K562 (cell line): Measurements from ENCODE around the gene PAQR7. TPM values are rescaled to one million over a fixed set of nuclear protein-coding genes. Genes with fewer than 3 reads are reported as not detected.

ENCODE experiments used
- COPS2 ChIP-seq: fragments of 450-650 bp; conservative IDR thresholded peaks from 2 replicates; pipeline ENCODE4 v1.6.1; 2016; ENCODE audit warnings: mild to moderate bottlenecking, moderate library complexity
- FOXK2 ChIP-seq, 2 experiments: fragments of 450-650 bp; IDR thresholded peaks in 1 of 2; conservative IDR thresholded peaks in 1 of 2; 2 replicates each; pipeline ENCODE4 v1.6.1; 2016; ENCODE audit warnings: low read depth in 2 of 2, mild to moderate bottlenecking in 1 of 2
- HCFC1 ChIP-seq: IDR thresholded peaks from 2 replicates; pipeline ENCODE4 v1.6.1; 2012; ENCODE audit warnings: low read depth, low read length, improper control_type of control experiment
- NONO ChIP-seq, 2 experiments: fragments of 200-400 bp in 1 of 2; fragments of 450-650 bp in 1 of 2; formaldehyde crosslinking in 1 of 2; IDR thresholded peaks; 2 replicates each; pipeline ENCODE4 v1.6.1; 2017; ENCODE audit warnings: low read depth in 2 of 2, mild to moderate bottlenecking in 2 of 2, moderate library complexity in 2 of 2, low read length in 1 of 2
- SRSF7 ChIP-seq: fragments of 200-400 bp; formaldehyde crosslinking; optimal IDR thresholded peaks from 2 replicates; pipeline ENCODE3; 2017; ENCODE audit warnings: mild to moderate bottlenecking, low read depth, low read length
- TBL1XR1 ChIP-seq, 2 experiments: IDR thresholded peaks; 2 replicates each; pipeline ENCODE4 v1.6.1; 2012; ENCODE audit warnings: improper control_type of control experiment in 2 of 2, low read length in 2 of 2, mild to moderate bottlenecking in 1 of 2
- U2AF1 ChIP-seq: fragments of 200-400 bp; formaldehyde crosslinking; optimal IDR thresholded peaks from 2 replicates; pipeline ENCODE3; 2017; ENCODE audit warnings: mild to moderate bottlenecking, low read depth, low read length, moderate library complexity
- ZNF780A ChIP-seq: fragments of 250-450 bp; sonication (Bioruptor Pico); IDR thresholded peaks from 2 replicates; pipeline ENCODE4 v1.5.0; 2021; ENCODE audit warnings: mild to moderate bottlenecking
- polyA plus RNA-seq, 8 experiments: library from polyadenylated mRNA; depleted of rRNA in 4 of 8; stranded (reverse) in 5 of 8; unstranded in 3 of 8; fragments of >200 nt; fragmentation: Nextera tagmentation in 2 of 8; fragmentation: Illumina TruSeq in 1 of 8; extraction: Ambion mirVana in 2 of 8; extraction: Trizol in 1 of 8; gene quantifications; 2 replicates each; pipeline versions ENCODE4 v1.2.1 to v1.2.3, GENCODE V29; 2011 to 2014; ENCODE audit warnings: inconsistent platforms in 1 of 8, missing spikeins in 1 of 8
- total RNA-seq, 7 experiments: library from RNA; depleted of rRNA in 6 of 7; stranded (reverse); fragments of >200 nt in 6 of 7; fragmentation: Illumina TruSeq in 2 of 7; extraction: Trizol in 2 of 7; gene quantifications; 2 replicates each; pipeline versions ENCODE4 v1.2.1 to v1.2.3, GENCODE V29; 2011 to 2021; ENCODE audit warnings: low replicate concordance in 1 of 7
- TF ChIP-seq, protein P1 (sequence below): sonication (generic); formaldehyde crosslinking; IDR thresholded peaks from 2 replicates; pipeline ENCODE4 v1.8.1; 2022; ENCODE audit warnings: missing genetic modification reagents
- TF ChIP-seq, protein P2 (sequence below): sonication (generic); IDR thresholded peaks from 2 replicates; pipeline ENCODE4 v1.6.1; 2016
- TF ChIP-seq, protein P3 (sequence below): sonication (generic); formaldehyde crosslinking; IDR thresholded peaks from 2 replicates; pipeline ENCODE4 v1.8.0; 2022; ENCODE audit warnings: missing genetic modification reagents, mild to moderate bottlenecking, borderline replicate concordance
- TF ChIP-seq, protein P4 (sequence below), 2 experiments: fragments of 450-650 bp in 1 of 2; sonication (generic) in 1 of 2; formaldehyde crosslinking in 1 of 2; IDR thresholded peaks in 1 of 2; conservative IDR thresholded peaks in 1 of 2; 2 replicates each; pipeline versions ENCODE4 v1.6.1 to v1.8.1; 2016 to 2023; ENCODE audit warnings: mild to moderate bottlenecking in 2 of 2, moderate library complexity in 2 of 2, inconsistent platforms in 1 of 2, missing genetic modification reagents in 1 of 2
- TF ChIP-seq, protein P5 (sequence below): sonication (generic); formaldehyde crosslinking; IDR thresholded peaks from 2 replicates; pipeline ENCODE4 v1.8.0; 2022; ENCODE audit warnings: mild to moderate bottlenecking, missing genetic modification reagents
- TF ChIP-seq, protein P6 (sequence below): fragments of 150-350 bp; IDR thresholded peaks from 2 replicates; pipeline ENCODE4 v1.6.1; 2014; ENCODE audit warnings: low read depth, mild to moderate bottlenecking, low read length, borderline replicate concordance

Gene PAQR7
- total and polyA plus RNA-seq, 9 of the 15 experiments (the other 6 are each of a cell fraction or from before 2014, with no cell fraction given): 1.1 to 5.2 (median 2.6) TPM

DNA sequence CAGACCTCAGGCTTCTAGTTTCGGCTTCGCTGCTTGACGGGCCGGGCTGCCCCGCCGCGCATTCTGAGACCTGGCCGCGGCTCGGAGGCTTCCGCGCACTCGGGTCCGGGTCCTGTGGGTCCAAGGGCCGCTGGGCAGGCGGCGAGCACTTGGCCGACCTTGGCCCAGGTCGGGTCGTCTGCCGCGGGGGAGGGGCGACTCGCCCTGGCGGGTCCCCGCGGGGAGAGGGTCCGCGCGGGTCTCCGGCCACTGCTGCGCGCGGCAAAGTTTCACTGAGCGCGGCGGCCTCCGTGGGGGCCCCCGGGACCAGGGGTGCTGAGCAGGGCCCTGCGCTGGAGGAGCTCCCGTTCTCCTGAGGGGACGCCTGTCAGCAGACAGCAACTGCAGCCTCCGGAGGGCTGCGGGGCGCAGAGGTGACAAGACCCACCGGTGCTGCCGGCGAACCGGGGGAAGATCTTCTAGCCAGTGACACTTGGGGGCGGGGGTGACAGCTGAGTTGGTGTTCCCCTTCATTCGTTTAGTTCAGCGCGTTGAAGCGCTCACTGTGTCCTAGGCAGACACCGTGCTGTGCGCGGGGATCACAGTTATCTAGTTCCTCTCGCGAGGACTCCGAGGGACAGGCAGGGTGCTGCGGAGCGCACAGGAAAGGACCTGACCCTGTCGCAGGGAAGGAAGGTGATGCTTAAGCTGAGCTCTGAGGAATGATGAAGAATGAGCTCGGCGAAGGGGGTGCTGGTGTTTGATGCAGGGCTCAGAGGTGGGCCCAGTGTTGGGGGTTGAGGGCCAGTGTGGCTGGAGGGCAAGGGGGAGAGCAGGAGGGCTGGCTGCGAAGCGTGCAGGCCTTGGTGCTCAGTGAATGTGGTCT, 55.0 kb downstream of the PAQR7 start (continued):
- TF ChIP-seq, protein P1, sequence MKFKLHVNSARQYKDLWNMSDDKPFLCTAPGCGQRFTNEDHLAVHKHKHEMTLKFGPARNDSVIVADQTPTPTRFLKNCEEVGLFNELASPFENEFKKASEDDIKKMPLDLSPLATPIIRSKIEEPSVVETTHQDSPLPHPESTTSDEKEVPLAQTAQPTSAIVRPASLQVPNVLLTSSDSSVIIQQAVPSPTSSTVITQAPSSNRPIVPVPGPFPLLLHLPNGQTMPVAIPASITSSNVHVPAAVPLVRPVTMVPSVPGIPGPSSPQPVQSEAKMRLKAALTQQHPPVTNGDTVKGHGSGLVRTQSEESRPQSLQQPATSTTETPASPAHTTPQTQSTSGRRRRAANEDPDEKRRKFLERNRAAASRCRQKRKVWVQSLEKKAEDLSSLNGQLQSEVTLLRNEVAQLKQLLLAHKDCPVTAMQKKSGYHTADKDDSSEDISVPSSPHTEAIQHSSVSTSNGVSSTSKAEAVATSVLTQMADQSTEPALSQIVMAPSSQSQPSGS (CRISPR knock-in tag): no peak
- TF ChIP-seq NONO (IDR thresholded peaks at IDR 0.05; ENCODE audit: low read depth in 2 of 2, low read length in 1 of 2): no peak
- TF ChIP-seq TBL1XR1 (IDR thresholded peaks at IDR 0.05; ENCODE audit: low read length in 2 of 2): no peak; a peak in 1 of 4 replicates
- TF ChIP-seq HCFC1: no peak
- TF ChIP-seq, protein P2, sequence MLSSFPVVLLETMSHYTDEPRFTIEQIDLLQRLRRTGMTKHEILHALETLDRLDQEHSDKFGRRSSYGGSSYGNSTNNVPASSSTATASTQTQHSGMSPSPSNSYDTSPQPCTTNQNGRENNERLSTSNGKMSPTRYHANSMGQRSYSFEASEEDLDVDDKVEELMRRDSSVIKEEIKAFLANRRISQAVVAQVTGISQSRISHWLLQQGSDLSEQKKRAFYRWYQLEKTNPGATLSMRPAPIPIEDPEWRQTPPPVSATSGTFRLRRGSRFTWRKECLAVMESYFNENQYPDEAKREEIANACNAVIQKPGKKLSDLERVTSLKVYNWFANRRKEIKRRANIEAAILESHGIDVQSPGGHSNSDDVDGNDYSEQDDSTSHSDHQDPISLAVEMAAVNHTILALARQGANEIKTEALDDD: no peak
- TF ChIP-seq SRSF7: no peak
- no peak for TF ChIP-seq COPS2
- TF ChIP-seq FOXK2 (conservative IDR thresholded peaks at IDR 0.05 in 1 of 2, IDR thresholded peaks at IDR 0.05 in 1 of 2; ENCODE audit: low read depth in 2 of 2): no peak
- no peak for TF ChIP-seq ZNF780A (CRISPR knock-in tag)
- peak; percentile 72 for TF ChIP-seq U2AF1
- TF ChIP-seq, protein P3, sequence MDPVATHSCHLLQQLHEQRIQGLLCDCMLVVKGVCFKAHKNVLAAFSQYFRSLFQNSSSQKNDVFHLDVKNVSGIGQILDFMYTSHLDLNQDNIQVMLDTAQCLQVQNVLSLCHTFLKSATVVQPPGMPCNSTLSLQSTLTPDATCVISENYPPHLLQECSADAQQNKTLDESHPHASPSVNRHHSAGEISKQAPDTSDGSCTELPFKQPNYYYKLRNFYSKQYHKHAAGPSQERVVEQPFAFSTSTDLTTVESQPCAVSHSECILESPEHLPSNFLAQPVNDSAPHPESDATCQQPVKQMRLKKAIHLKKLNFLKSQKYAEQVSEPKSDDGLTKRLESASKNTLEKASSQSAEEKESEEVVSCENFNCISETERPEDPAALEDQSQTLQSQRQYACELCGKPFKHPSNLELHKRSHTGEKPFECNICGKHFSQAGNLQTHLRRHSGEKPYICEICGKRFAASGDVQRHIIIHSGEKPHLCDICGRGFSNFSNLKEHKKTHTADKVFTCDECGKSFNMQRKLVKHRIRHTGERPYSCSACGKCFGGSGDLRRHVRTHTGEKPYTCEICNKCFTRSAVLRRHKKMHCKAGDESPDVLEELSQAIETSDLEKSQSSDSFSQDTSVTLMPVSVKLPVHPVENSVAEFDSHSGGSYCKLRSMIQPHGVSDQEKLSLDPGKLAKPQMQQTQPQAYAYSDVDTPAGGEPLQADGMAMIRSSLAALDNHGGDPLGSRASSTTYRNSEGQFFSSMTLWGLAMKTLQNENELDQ (CRISPR knock-in tag): peak; percentile 84; the same call in 1 of the 2 replicates
- TF ChIP-seq, protein P4, sequence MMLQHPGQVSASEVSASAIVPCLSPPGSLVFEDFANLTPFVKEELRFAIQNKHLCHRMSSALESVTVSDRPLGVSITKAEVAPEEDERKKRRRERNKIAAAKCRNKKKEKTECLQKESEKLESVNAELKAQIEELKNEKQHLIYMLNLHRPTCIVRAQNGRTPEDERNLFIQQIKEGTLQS (IDR thresholded peaks at IDR 0.05): no peak
- TF ChIP-seq, protein P4 (CRISPR knock-in tag; conservative IDR thresholded peaks at IDR 0.05): no peak; the same call in 1 of the 2 replicates
- TF ChIP-seq, protein P5, sequence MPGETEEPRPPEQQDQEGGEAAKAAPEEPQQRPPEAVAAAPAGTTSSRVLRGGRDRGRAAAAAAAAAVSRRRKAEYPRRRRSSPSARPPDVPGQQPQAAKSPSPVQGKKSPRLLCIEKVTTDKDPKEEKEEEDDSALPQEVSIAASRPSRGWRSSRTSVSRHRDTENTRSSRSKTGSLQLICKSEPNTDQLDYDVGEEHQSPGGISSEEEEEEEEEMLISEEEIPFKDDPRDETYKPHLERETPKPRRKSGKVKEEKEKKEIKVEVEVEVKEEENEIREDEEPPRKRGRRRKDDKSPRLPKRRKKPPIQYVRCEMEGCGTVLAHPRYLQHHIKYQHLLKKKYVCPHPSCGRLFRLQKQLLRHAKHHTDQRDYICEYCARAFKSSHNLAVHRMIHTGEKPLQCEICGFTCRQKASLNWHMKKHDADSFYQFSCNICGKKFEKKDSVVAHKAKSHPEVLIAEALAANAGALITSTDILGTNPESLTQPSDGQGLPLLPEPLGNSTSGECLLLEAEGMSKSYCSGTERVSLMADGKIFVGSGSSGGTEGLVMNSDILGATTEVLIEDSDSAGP (CRISPR knock-in tag): no peak
- TF ChIP-seq, protein P6, sequence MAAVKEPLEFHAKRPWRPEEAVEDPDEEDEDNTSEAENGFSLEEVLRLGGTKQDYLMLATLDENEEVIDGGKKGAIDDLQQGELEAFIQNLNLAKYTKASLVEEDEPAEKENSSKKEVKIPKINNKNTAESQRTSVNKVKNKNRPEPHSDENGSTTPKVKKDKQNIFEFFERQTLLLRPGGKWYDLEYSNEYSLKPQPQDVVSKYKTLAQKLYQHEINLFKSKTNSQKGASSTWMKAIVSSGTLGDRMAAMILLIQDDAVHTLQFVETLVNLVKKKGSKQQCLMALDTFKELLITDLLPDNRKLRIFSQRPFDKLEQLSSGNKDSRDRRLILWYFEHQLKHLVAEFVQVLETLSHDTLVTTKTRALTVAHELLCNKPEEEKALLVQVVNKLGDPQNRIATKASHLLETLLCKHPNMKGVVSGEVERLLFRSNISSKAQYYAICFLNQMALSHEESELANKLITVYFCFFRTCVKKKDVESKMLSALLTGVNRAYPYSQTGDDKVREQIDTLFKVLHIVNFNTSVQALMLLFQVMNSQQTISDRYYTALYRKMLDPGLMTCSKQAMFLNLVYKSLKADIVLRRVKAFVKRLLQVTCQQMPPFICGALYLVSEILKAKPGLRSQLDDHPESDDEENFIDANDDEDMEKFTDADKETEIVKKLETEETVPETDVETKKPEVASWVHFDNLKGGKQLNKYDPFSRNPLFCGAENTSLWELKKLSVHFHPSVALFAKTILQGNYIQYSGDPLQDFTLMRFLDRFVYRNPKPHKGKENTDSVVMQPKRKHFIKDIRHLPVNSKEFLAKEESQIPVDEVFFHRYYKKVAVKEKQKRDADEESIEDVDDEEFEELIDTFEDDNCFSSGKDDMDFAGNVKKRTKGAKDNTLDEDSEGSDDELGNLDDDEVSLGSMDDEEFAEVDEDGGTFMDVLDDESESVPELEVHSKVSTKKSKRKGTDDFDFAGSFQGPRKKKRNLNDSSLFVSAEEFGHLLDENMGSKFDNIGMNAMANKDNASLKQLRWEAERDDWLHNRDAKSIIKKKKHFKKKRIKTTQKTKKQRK: no peak
